ENCODE data around the gene MRC2.

The MRC2 gene

GRCh38 chr17:62725791-62726249 lies 98.3 kb downstream of the MRC2 start:
- peak; percentile 13 for DNase-seq

GRCh38 chr17:62727916-62728672 lies 100.6 kb downstream of the MRC2 start:
- DNase-seq, result no peak

- DNase-seq, result no peak
Observed at GRCh38 chr17:62732125-62732524, 104.7 kb downstream of the MRC2 start.

GRCh38 chr17:62735044-62735651 lies 107.7 kb downstream of the MRC2 start:
- no peak for DNase-seq

- DNase-seq, result no peak
Observed at GRCh38 chr17:62737513-62737912, 110.0 kb downstream of the MRC2 start.

- no peak for DNase-seq
Observed at GRCh38 chr17:62738281-62738680, 110.8 kb downstream of the MRC2 start.

- peak; percentile 78 for DNase-seq
Observed at GRCh38 chr17:62739645-62740388, 112.3 kb downstream of the MRC2 start.

- no peak for DNase-seq
Observed at GRCh38 chr17:62741290-62741689, 113.8 kb downstream of the MRC2 start.
